HG02884 (cell line): ENCODE data around the gene LRRC18.

ENCODE experiments used
- ATAC-seq: cut with Tn5 transposase; IDR thresholded peaks from one replicate; pipeline ENCODE4 v1.9.1; 2021; ENCODE audit warnings: mild to moderate bottlenecking, moderate library complexity; ENCODE audit not compliant: unreplicated experiment

LRRC18 gene

DNA sequence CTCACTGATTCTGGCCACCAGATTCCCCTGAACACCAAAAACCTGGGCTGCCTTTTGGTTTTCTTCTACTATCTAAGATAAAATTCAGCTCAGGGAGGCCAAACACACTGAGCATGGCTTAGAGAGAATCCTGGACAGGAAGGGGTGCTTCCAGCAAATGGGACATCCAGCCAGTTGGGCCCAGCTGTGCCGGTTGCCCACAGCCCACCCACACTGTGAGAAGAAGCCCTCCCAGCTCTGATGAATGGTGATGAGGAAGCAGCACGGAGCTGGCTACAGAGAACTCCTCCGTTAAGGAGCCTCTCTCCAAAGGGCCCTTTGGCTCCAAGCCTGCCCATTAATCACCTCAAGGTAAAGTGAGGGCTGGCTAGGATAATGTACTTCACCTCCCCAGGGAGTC lies 15.9 kb downstream of the LRRC18 start:
- no peak for ATAC-seq

DNA sequence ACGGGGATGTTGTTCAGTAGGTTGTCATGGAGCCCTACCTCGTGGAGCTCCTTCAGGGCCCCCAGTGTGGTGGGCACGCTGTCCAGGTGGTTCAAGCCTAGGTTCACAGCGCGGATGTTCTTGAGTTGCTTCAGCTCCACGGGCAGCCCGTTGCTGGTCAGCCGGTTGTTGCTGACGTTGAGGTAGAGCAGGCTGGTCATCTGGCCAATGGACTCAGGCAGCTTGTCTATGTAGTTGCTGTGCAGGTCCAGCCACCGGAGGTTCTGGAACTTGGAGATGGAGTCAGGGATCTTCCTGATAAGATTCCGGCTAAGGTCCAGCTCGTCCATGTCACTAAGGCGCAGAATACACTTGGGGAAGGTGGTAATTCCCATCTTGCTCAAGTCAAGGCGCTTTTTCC lies 26.0 kb downstream of the LRRC18 start:
- no peak for ATAC-seq

DNA sequence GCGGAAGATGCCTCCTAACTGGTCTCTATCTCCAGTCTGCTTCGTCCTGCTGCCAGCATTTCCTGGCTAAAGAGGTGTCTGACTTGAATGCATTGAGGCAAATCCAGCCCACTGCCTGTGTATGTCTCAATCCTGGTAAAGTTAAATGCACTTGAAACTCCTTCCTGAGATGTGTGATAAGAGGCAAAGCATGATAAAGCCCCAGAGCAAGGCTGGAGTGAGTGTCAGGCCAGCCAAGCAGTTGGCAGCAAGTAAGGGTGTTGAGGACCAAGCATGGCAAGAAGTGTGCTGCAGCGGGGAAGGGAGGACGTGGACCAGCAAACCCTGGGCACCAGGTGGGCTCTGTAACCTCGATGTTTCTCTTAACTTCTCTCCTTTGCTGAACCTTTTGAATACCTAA lies 29.1 kb downstream of the LRRC18 start:
- no peak for ATAC-seq

DNA sequence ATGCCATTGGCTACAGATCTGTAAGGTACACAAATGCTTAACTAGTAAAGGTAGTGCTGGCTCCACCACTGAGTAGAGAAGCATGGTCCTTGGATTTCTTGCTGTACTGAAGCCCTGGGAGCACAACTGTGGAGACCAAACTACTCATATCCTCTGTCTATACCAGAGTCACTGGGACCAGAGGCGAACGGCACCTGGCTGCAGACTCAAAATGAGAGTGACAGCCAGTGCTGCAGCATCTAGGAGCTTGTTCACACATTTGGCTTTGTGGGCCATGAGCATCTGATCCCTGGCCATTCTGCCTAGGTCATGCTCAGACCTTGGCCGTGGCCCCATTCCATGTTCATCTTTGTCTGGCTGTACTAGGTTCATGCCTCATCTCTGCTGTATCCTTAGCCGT lies 31.9 kb downstream of the LRRC18 start:
- no peak for ATAC-seq

DNA sequence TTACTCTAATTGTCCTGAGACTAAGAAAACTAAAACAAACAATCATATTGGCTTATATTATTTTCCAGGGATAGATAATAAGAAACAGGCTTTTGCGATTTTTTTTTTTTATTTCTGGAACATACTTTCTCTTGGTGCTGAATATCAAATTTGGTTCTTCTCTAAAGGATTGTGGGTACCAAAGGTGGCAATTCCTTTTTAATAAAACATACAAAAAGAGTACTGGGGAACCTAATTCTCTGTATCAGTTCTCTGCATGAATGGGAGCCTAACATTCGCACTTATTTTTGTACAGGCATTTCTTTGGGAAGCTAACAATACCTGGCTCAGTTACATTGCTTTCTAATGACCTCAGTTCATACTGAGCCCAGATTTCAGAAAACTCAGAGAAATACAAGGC lies 32.8 kb downstream of the LRRC18 start:
- ATAC-seq = no peak

DNA sequence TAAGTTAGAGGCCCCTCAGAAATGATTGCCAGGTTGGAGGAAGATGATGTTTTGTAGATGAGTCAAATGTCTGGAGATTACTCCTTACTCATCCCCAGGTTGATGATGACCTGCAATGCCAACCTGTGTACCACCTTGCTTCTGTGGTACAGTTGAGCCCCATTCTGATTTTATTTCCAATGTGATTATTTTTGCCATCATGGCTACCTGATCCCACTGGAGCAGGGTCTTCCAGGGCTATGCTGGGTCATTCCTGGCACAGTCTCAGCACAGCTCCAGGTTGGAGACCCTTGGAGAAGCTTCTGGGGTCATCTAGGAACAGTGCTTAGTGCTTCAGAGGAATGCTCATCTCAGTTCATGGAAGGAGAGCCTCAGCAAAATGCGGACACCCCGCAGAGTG lies 34.3 kb downstream of the LRRC18 start:
- ATAC-seq = no peak

DNA sequence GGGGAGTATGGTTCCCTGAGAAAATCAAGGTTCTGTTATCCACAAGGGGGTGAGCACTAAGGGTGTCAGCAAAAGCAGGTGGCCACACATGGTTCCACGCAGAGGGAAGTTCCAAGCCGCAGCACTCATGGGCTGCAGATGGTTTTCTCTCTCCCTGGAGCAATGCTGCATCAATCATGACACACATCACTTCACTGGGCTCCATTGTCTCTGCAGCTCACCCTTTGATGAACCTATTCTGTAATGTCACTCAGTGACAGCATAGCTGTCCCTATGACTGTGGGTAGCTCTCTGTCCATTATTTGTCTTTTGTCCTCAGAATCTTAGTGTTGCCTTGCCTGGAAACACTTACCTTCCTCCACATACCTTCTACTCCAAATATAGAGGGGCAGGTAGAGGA lies 34.8 kb downstream of the LRRC18 start:
- no peak for ATAC-seq

DNA sequence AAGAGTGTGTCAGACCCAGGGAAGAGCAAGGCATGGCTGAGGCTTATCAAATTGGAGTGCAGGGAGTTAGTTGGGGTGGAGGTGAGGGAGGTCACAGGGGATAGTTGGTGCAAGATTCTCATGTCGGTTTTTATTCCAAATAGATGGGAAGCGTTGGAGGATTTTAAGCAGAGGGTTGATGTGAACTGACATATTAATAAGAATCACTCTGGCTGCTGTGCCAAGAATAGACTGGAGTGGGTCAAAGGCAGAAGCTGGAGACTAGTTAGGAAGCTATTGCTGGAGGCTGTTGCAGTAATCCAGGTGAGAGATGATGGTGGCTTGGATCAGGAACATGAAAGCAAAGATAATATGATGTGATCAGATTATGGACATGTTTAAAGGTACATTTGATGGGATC lies 36.5 kb downstream of the LRRC18 start:
- ATAC-seq = no peak

DNA sequence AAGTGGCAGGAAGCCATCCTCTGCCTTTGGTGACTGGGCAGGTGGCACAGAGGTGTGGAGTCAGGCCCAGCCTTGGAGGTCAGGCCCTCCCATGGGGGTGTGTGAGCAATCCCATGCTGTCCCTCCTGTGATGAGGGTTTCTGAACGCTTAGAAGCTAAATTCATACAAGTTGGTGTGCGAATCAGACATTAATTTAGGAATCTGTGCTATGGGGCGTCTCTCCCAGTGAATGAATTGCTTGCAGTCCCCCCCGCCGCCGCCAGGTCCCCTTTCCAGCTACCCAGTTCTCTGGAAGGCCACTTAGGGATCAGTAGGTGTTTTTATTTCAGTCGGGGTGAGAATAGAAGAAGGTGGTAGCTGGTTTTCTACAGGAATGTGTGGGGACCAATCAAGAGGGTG lies 37.5 kb downstream of the LRRC18 start:
- no peak for ATAC-seq

DNA sequence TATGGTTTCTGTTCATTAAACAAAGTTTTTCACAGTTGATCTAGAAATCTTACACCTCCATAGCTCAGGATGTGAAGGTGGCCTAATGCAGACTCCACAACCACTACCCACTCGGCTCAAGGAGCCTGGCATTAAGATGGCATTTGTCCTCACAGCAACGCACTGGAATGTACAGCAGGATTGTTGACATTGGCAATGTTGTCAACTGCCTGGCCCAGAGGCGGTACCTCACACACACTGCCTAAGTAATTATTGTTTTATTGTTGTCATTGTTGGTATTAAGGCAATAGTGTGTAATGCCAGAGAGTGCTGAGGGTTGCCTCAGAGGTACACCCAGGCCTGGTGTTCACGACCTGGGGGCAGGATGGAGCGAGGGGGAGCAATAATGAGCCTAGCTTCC lies 38.3 kb downstream of the LRRC18 start:
- ATAC-seq = no peak

DNA sequence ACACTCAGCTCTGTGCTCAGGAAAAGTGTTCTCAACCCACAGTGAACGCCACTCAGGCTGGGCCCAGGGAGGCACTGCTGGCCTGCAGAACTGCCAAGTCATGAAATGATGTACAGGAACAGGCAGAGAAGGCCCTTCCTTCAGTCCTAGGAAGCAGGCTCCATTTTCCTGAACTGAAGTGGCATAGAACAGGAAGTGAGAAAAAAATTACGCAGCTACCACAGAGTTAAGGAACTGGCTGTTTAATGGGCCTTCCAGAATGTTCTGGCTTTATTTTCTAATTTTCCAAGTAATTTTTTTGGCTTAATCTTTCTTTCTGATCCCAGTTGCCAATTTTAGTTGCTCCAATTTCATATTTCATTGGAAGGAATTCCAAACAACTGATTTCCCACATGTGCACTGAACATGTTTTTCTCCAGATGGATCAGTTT lies 39.3 kb downstream of the LRRC18 start:
- ATAC-seq = no peak

DNA sequence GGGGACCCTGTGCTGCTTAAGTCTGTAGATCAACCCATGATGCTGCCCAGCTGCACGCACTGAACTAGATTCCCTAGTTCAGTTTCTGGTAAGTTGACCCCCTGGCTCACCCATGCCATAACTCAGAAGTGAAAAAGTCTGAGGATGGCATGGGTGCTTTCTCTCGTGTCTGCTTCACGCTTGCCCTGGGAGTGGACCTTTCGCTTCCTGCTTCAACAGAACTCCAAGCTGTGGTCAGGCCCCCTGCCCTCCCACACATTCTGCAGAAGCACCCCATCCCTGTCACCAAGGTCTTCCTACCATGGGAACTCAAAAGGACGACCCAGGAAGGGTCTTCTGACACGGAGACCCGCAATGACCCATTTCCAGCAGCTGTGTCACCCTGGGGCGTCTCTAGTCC lies 39.9 kb downstream of the LRRC18 start:
- ATAC-seq = no peak

DNA sequence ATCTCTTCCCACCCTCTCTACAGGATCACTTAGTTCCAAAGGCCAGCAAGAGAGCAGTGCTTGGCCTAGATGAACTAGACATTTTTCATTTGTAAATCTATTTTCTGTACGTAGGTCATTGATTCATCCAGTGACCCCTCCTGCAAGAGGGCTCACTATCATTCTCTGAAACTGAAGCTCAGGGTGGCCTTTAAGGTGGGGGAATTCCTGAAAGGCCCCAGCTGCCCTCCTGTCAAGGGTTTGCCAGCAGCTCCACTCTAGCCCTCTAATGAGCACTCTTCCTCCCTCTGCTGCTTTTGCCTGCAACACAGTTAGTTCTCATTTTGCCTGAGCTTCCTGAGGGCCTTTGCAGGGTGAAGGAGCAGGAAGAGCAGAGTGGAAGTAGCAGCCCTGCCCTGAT lies 41.2 kb downstream of the LRRC18 start:
- ATAC-seq = no peak

DNA sequence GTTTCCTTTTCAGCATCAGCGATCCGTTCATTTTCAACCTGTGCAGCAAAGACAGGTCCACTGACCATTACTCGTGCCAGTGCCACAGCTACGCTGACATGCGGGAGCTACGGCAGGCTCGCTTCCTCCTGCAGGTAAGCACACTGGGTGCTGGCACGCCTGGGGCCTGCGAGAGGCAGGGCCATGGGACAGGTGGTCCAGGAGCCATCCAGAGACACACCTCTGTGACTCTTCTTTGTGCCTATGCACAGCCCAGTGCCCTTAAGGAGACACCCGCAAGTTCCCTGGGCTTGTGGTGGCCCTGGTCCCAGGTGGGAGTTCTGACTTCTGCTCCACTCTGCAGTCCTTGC lies 42.2 kb downstream of the LRRC18 start:
- ATAC-seq = no peak

DNA sequence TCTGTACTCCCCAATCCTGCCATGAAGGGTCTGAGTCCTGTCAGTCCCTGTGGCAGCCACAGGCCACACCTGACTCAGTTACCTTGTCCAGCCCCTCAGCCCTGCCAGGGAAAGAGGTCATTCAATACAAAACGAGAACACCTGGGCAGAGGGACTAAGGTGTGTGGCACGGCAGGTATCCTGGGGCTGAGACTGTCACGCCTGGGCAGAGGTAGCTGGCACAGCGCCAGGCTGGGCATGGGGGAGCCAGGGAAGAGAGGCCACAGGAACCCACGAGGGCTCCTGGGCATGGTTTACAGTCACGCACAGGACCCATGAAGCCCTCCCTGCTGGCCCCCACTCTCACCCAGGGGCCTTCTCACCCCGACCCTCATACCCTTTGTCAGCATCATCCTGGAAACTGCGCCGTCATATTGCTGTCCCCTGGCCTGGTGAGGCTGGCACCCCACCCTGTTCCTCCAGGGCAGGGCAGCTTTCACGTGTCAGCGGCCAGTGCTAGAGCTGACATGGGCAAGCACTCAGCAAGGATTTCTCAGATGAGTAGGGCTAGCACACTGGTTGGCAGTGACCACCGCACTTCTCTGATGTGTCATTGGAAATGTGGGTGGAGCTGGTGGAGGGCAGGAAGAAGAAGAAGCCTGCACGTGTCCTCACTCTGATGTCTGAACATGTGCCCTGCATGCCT lies 42.7 kb downstream of the LRRC18 start:
- ATAC-seq = no peak

DNA sequence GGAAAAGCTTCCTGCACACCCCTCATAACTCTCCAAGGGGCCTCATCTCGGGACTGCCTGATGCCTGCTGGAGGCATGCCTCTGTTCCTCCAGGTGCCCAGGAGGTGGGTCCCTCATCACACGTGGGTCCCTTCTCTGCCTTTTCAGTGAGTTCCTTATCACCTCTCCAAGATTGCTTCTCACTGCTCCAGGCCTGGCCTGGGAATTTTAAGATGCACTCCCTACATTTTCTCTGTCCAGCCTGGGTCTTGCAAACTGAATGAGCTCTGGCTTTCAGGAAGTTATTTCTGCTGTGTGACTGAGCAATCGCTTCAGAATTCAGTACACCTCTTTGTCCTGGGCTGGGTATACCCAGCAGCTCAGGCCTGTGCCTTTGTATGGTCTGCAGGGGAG lies 43.8 kb downstream of the LRRC18 start:
- no peak for ATAC-seq

DNA sequence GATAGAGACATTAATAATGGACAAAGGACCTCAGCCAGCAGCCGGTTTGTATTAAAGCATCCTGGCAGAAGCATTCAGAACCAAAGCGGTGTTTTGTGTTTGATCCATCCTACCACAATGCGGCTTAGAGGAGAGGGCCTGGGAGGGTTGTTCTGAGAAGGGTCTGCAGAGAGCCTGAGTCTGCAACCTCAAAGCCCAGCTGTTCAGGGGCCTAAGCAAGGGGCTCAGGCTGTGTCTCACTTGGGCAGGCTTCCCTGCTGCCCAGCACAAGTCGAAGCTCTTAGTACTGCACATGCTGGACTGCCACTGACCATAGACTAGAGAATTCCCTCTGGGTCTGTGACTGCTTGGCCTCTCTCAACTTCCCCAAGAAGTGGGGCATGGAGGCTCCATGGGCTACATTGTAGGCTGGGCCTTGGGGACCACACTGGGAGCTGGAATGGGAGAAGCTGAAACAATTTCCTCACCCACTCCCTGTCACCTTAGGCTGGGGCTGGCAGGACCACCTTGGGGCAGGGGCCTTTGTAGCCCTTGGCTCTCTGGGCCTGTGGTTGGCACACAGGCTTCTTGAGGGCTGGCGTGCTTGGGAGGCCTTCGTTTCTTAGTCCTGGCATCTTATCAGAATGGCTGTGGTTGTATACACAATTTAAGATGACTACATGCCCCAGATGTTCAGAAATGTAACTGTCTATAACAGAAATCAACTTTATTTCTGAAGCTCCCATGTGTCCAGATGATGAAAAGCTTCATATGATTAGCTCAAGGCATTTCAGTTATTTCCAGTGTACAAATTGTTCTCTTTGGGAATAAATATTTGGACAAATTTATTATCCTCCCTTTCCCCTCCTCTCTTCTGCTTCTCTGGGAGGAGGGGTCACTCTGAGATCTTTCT lies 44.5 kb downstream of the LRRC18 start:
- no peak for ATAC-seq

DNA sequence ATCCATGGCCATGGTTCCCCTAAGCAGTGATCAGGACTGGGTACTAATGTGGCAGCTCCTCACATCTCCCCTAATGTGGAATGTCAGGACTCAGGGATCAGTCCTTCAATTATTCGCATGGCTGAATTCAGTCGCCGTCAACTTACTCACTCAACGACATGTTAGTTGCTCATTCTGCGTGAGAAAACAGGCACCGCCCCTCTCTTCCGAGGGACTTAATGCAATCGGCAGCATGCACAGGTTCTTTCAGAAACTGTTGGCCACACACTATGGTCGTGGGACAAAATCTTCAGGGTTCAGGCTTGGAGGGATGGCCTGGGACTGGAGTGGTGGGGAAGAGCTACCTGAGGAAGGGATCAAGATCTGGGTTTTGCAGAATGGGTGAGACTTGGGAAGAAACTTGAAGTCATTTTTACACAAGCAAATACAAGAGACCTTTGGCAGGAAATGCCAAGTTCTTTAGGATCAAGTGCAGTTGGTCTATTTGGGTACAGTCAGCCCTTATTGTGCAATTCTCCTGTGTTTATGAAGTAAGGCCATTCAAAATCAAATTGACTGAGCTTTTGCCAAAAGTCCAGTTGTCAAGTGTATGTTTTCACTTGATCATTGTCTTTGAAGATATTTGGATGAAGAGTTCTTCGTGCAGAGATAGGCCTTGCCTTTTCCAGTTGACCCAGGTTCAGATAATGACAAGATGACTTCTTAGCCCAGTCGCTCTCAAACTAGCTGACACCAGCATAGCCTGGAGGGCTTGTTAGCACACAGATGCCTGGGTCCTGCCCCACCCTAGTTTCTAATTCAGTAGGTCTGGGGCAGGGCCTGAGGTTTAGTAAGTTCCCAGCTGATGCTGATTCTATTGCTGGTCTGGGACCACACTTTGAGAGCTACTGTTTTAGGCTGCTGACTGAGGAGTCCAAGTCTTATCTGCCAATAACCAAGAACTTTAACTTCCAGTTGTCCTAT lies 48.5 kb downstream of the LRRC18 start:
- no peak for ATAC-seq

DNA sequence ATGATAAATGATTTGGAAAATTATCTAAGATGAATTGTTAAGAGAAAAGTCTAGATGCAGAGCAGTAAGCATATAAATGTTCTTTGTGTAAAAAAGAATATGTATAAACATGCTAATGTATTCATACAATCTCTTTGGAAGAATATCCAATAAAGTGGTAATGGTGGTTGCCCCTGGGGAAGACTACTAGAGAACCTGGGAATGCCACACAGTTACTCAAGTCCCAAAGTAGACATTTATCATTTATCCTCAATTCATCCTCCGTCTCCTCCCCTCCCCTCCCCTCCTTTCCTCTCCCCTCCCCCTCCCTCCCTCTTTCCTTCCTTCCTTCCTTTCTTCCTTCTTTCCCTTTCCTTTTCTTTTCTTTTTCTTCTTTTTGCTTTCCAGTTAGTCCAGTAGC lies 51.7 kb downstream of the LRRC18 start:
- no peak for ATAC-seq

DNA sequence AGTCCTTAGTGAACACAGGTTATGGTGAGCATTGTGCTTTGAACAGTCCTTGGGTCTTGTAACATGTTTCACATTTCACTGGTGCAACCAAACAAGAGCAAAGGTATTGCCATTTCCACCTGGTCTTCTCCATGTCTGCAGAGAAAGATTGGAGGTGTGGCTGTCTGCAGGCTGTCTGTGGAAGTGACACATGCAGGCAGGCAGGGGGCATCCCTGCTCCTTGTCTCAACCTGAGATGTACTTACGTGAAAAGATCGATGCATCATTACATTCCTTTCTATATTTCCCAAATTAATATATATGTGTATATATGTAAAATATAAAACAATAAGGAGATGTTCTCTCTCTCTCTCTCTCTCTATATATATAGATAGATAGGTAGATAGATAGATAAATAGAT lies 54.3 kb downstream of the LRRC18 start:
- ATAC-seq = no peak
